Activated naive CD8-positive, alpha-beta T cell treated with anti-CD3 and anti-CD28 coated beads, Interleukin-2, amount 50 U/mL, for 16 hours (primary cell): Measurements from ENCODE around the gene TBC1D30.
"Not testable (repeated sequence)": the region's sequence is repeated elsewhere in the genome, so short reads cannot be mapped to it uniquely, and the experiment has no call there.

Source experiments
- DNase-seq: peaks from one replicate; pipeline ENCODE4 v3.0.0-alpha.2; 2020; ENCODE audit warnings: low read depth, low spot score

The TBC1D30 gene

DNA sequence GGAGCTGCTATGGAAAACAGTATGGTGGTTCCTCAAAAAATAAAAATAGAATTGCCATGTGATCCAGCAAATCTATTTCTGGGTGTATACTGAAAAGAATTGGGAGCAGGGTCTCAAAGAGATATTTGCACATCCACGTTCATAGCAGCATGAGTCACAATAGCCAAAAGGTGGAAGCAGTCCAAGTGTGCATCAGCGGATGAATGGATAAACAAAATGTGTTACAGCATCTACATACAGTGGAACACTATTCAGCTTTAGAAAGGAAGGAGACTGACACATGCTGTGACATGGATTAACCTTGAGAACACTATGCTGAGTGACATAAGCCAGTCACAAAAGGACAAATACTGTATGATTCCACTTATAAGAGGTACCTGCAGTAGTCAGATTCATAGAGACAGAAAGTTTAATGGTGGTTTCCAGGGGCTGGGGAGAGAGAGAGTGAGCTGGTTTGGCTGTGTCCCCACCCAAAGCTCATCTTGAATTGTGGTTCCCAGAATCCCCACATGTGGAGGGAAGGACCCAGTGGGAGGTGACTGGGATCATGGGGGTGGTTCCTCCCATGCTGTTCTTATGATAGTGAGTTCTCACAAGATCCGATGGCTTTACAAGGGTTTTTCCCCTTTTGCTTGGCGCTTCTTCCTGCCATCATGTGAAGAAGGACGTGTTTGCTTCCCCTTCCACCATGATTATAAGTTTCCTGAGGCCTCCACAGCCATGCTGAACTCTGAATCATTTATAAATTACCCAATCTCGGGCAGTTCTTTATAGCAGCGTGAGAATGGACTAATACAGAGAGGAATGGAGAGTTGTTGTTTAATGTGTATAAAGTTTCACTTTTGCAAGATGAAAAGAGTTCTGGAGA, 17.6 kb upstream of the TBC1D30 start:
- DNase-seq = no peak

DNA sequence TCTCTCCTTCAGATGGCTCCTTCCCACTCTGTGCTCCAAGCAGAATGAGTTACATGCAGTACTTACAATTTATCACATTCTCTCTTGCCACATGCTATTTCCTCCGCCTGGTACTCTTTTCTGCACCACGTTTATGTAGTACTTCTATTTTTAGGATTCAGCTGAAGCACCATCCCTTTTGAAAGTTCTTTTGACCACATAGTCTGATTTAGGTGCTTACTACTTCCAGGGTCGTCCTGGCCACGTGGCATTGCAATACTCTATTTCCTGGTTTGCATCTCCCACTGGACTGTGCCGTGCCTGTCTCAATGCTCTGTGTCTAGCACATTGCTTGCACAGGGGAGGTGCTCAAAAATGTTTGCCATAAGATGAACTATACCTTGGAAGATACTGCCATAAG, 16.3 kb upstream of the TBC1D30 start:
- no peak for DNase-seq

DNA sequence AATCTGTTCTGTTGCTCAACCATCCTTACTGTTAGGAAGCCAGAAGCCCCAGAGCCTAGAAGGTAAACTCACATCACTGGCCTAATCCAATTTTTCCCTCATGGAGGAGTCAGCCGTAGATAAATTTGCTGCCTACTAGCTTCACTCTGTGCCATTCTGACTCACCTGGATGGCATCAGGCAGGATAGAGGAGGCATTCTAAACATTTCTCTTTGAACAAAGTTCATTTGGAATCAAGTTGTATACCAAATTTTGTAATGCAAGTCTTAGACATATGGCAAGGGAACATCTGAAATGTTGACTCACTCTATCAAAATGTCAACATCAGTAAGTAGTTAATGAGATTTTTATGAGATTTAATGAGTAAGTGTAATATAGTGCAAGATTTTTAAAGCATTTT, 13.6 kb upstream of the TBC1D30 start:
- no peak for DNase-seq

DNA sequence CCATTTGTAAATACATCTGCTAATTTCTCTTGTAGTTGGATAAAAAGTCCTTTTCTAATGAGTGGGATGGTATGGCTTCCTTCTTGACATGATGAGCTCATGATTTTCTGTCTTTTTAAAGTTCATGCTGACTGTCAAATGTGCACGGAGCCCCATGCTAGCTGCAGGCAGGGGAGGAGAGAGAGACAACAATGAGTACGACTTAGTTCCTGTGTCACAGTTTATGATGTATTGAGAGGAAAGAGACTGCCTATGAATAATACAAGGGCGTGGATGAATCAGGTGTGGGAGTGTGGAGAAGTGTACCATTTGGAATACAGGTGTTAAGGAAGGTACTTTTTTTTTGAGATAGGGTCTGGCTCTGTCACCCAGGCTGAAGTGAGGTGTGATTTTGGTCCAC, 10.7 kb upstream of the TBC1D30 start:
- no peak for DNase-seq

DNA sequence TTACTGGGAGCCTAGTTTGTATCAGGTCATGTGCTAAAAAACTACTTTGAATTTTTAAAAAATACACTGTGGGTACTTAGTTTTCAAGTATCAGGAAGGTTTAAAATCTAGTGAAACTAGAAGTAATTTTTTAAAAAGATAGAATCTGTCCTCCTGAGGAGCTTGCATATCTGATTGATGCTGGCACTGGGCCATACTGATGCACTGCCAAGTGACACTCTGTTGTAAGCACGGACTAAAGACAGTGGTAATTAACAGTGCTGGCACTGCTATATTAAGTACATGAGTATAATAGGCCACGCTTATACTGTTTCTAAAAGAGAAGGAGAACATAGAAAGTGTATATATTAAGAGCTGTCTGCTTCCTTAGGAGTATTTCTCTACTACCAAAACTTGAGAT, 10.0 kb upstream of the TBC1D30 start:
- DNase-seq = no peak

DNA sequence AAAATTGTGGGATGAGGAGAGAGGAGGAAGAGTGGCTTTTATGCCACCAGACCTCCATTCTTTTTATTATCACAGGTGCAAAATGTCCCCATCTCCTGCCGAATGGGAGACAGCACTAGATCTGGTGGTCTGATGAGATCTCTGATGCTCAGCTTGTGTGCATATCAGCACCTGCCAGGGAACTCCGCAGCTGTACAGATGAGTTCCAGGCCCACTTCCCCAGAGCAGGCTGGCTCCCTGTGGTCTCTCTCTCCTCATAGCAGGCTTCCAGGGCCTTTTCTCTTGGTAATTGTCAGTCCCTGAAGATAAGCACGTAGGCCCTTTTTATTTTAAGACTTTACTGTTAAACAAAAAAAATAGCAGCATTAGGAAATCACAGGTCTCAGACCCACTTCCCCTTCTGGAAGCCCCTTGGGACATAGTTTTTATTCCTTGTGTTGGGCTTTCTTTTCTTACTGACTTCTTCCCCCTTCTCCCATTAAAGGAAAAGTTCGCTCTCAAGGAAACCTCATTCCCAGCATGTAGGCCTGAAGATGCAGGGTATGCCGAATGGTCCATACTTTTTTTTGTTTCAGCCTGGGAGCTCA, 4.5 kb upstream of the TBC1D30 start:
- DNase-seq = no peak

DNA sequence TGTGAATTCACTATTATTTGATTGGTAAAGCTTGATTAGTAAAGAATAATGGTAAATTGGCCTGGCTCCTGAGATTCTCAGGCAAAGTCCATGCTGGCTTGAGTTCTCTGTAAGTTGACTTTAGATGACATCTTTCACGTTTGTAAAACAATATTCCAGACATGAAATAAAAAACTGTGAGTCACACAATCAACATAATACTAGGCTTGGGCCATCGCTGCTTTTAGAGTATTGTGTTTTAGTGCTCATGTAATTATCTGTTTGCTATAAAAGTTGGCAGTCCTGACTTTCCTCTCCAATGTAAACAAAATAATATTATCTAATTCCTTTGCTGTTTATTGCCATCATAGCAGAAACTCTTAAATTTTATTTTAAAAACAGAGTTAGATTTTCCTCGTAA, 3.9 kb upstream of the TBC1D30 start:
- DNase-seq = no peak

DNA sequence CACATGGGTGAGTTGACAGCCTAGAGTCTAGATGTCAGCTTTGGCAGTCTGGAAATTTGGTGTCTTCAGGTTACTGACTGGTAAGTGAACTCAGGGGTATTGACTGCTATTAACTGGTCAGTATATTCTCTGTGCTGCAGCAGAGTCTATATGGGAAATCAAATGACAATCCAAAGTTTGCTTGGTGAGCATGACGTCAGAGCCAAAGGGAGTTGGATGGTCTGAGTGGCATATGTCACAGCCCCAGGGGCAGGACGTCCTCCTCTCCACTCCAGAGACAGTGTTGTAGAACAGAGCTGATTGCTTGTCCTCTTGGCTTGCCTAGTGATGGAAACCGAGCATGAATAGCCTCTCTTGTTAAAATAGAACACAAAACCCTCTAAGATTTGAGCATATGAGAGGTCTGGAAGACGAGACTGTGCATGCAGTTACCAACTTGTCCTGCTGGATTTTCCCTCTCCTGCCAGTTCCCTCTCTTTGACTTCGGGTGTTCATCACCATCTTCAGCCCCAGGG, 3.3 kb upstream of the TBC1D30 start:
- no peak for DNase-seq

DNA sequence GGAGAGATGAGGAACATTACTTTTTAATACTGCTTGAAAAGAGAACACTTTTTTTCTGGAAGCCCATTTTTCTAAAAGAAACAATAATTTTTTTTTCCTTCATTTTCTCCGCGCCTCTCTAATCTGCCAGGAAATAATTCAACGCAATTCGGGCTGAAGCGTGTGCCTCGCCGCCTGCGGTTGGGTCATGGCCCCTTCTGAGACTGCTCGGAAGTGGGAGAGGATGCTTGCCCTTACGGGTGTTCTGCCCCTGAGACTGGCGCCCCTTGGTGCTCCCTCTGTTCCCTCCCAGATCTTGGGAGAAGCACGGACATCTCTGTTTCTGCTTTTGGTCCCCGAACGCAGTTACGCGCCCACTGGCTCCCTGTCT, 332 bp upstream of the TBC1D30 start:
- no peak for DNase-seq

DNA sequence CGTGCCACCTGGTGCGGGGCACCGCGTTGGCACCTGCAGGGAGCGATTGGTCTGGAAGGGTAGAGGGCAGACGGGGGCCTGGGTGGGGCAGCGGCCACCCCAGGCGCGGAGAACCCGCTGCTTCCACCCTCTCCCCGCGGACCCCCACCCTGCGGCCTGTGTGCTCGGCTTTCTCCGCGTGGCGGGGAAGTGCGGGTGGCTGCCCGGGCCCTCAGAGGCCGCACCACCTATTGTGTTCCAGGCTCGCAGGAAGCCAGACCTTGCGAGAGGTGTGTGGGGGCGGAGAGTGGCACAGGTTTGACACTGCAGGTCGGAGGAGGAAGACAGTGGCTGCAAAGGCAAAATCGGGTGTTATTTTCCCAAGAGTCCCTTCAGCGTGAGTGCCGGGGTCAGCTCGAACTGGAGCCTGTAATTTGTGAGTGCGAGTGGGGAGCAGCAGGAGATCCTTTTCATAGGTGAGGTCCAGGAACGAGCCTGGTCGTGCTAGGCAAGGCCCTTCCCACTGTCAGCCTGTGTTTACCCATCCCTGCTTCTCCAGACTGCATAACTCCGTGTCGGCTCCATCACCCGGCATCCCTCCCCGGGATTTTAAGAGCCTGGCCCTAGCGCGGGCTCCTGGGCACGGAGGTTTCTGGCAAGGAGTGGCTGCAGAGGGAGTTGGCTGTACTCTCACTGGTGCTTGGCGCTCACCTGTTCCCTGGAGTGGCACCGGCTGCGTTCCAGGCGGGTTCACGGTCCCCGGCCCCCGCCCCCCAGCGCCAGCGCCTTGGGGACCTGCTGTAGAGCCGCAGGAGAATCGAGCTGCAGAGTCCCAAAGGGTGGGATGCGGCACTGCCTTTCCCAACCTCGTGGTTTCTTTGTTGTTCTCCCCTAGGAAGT, 935 bp downstream of the TBC1D30 start:
- no peak for DNase-seq

DNA sequence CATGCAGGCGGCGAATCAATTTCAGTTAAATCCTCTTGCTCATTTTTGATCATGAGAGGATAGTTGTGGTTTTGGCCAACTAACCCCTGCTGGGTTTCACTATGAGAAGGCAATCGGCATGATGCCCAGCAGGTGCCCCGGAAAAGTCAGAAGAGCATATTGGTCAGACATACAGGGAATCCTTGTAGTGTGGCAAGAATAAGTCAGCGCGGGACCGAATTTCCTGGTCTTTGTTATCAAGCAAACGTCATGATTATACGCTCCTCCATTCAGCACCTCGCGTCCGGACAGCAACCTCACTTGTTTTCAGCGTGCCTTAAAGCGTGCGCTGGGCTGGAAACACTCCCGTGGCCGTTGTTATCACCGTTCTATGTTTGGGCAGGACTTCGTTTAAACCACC, 1.8 kb downstream of the TBC1D30 start:
- DNase-seq = no peak

DNA sequence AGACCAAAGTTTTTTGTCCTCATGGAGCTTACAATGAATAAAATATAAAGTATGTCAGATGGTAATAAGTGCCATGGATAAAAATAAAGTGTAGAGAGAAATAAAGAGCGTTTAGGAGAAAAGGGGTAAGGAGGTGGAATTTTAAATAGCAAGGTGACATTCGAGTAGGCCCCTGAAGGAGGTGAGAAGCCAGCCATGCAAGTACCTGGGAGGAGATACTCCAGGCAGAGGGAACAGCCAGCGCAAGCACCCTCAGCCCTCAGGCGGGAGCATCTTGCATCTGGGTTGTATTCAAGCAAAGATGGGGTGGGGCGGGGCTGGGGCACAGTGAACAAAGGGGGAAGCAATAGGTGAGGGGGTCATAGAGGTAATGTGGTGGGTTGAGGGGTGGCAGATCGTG, 4.3 kb downstream of the TBC1D30 start:
- no peak for DNase-seq

DNA sequence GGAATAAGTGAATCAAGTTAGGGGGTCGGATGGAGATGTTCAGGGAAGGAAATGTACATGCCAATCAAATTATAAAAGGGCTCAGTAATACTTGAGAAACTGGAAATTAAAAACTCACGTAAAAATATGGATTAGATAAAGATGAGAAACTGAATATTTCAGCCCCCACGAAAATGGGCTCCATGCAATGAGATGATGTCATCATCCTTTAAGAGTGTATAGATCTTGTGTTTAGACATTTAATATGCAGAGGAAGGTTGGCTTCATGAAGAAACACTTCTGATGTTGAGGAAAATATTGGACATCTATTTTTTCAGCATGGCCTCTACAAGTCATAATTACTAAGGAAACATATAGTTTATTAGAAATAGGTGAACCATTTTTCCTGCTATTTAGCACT, 9.5 kb downstream of the TBC1D30 start:
- no peak for DNase-seq

DNA sequence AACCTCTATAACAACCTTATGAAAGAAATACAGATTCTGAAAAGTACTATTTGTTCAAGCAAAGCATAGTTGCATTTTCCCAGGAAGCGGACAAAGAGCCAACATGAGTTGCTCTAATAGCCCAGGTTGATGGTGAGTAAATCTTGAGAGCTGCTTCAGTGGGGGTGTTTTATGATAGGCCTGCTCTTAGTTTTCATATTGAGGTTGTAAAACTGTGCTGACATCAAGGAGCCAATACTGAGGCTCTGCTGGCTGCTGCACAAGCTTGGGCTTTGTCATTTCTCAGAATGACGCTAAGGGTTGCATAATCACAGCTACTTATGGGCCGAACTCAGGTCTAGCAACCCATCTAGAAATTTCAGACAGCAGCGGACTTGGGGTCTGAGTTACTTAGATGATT, 11.5 kb downstream of the TBC1D30 start:
- DNase-seq = no peak

DNA sequence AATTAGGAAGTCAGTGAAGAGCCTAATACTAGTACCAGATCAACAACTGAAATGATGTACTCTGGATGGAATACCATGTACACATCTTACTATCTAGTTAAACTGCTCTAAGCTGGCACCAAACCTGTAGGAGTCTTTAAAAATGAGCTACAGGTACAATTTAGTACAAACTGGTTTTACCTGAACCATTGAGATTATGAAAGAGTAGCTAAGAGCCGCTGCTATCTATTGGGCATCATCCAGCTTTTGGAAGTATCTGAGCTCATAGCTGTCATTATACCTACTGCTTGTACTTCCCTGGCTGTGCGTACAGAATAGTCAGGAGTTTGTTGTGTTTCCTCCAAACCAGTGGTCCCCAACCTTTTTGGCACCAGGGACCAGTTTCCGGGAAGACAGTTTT, 12.4 kb downstream of the TBC1D30 start:
- no peak for DNase-seq

DNA sequence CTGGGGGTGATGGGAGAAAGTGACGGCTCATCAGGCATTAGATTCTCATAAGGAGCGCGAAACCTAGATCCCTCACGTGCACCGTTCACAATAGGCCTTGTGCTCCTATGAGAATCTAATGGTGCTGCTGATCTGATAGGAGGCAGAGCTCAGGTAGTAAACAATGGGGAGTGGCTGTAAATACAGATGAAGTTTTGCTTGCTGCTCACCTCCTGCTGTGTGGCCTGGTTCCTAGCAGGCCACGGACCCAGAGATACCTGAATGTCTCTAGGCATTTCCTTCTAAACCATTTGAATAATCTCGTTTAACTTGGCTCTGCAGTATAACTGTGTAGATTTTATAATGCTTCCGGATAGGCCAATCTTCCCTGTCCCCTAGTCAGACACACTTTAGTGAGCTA, 13.0 kb downstream of the TBC1D30 start:
- no peak for DNase-seq

DNA sequence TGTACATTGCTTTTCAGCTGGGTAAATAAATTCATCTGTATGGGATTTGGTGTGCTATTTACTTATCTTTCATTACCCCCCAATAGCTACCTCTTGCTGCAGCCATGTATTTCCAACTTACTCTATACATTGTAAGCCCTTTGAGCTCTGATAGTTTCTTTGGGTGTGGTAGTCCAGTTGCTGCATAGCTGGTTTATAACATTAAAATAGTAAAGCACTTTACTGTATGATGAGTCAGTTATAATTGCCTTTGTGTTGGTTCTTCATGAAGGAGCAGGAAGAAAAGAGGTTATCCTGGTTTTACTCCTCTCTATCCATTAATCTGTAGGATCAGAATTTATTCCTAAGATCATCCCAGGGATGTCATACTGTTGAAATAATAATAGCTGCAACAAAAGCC, 15.7 kb downstream of the TBC1D30 start:
- no peak for DNase-seq

DNA sequence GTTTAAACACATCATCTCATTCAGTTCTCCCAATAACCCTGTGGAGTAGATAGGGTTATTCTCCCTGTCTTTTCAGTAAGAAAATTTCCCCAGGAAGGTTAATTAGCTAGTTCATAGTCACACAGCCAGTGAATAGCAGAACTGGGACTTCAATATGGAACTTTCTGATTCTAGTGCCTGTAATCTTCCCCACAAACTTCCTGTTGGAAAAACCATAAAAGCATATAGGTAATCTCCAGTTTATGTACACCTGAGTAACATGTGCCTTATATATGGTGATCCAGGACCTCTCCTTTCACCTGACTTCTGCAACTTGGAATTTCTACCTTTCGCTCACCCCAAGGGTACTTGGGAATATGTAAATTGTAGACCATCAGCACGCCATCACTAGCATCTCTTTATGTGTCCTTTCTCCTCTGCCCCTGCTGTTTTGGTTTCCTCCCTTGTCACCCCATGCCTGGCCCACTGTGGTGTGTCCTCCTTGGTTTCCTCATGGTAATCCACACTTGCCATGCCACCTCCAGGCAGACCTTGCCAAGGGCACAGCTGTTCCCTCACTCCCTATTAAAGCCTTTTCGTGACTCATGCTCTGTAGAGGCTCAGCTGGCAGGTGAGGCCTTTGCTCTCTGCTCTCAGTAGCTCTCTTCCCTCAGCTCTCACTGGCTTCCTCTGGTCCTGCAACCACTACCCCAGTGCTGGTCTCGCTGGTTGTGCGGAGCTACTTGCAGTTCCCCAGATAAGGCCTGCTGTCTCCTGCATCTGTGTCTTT, 16.7 kb downstream of the TBC1D30 start:
- no peak for DNase-seq

DNA sequence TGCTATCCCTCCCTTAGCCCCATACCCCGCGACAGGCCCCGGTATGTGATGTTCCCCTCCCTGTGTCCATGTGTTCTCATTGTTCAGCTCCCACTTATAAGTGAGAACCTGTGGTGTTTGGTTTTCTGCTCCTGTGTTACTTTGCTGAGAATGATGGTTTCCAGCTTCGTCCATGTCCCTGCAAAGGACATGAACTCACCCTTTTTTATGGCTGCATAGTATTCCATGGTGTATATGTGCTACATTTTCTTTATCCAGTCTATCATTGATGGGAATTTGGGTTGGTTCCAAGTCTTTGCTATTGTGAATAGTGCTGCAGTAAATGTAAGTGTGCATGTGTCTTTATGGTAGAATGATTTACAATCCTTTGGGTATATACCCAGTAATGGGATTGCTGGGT, 24.0 kb downstream of the TBC1D30 start:
- not testable (repeated sequence) for DNase-seq

DNA sequence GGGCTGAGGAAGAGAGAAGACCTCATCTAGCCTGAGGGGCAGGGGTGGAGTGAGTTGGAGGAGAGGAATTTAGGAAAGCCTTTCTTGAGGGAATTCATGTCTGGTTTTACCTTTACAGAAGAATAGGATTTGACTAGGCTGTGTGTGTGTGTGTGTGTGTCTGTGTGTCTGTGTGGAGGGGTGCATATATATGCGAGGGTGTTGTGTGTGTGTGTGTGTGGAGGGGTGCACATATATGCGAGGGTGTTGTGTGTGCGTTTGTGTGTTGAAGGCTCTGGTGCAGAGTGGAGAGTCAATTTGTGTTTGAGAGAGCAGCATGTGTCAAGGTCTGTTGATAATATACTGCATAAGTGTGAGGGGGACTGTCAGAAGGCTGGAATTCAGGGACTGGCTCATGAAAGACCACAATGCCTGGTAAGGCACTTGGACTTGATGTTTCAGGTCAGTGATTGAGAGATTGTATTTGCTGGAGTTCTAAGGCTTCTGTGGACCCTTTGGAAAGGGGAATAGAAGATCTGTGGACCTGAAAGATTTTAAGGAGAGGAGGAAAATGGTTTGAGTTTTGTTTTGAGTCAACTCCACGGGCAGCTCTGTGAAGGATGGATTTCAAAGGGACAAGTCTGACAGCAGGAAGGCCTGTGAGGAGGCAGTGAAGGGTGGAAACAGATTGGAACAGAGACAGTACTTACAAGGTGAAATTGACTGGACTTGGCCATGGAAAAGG, 34.6 kb downstream of the TBC1D30 start:
- DNase-seq = no peak

DNA sequence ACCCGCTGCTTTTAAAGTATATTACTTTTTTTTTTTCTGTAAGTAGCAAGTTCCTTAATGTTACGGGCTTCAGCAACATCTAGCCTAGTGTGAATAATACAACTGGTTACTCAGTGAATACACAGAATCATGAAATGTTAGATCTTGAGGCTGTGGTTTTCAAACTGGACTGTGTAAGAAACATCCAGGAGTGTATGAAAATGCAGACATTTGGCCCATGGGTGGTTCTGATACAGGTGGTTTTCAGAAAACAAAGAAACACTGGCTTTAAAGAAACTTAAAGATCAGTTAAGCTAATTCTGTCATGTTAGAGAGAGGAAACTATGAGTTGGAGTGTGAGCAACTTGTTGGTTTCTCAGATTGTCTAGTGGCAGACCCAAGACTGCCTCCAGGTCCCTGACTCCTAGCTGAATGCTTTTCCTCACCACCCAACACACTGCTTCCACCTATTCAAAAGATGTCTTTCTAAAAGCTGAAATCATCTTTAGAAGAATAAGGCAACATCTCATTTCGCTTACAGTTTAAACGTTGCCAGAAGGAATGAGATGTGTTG, 36.1 kb downstream of the TBC1D30 start:
- DNase-seq = no peak
